Measurements from ENCODE around the gene TIPARP.
A peak's percentile ranks its signal among the peaks of the same experiment; 100 is the strongest.

The TIPARP gene

GRCh38 chr3:156674046-156674910 lies at the start of gene TIPARP:
TIPARP (plus strand) TSS chr3:156674590; CDS start chr3:156677698, 3,108 bp downstream.
- DNase-seq (peak; percentile 99), ATAC-seq (peak; percentile 86)

GRCh38 chr3:156626104-156626503 lies 48.3 kb upstream of the TIPARP start:
- DNase-seq: no peak
- no peak for ATAC-seq

GRCh38 chr3:156627946-156628569 lies 46.3 kb upstream of the TIPARP start:
- no peak for DNase-seq
- no peak for ATAC-seq

- DNase-seq: no peak
- no peak for ATAC-seq
Observed at GRCh38 chr3:156628836-156629618, 45.4 kb upstream of the TIPARP start.

GRCh38 chr3:156630081-156630772 lies 44.2 kb upstream of the TIPARP start:
- DNase-seq: no peak
- ATAC-seq: no peak

GRCh38 chr3:156630773-156631093 lies 43.7 kb upstream of the TIPARP start:
- DNase-seq: no peak
- ATAC-seq: no peak

- no peak for ATAC-seq
- no peak for DNase-seq
Observed at GRCh38 chr3:156631323-156631722, 43.1 kb upstream of the TIPARP start.

GRCh38 chr3:156632601-156633000 lies 41.8 kb upstream of the TIPARP start:
- ATAC-seq (no peak), DNase-seq (no peak)

- no peak for ATAC-seq
- no peak for DNase-seq
Observed at GRCh38 chr3:156633335-156633734, 41.1 kb upstream of the TIPARP start.

GRCh38 chr3:156635034-156635433 lies 39.4 kb upstream of the TIPARP start:
- no peak for DNase-seq
- ATAC-seq: no peak

GRCh38 chr3:156635973-156636372 lies 38.4 kb upstream of the TIPARP start:
- ATAC-seq (no peak), DNase-seq (no peak)

GRCh38 chr3:156637480-156638022 lies 36.8 kb upstream of the TIPARP start:
- no peak for ATAC-seq

GRCh38 chr3:156638271-156638670 lies 36.1 kb upstream of the TIPARP start:
- DNase-seq (no peak), ATAC-seq (no peak)

More at GRCh38 chr3:156637480-156638022, 36.8 kb upstream of the TIPARP start:
- DNase-seq: no peak

GRCh38 chr3:156639414-156640023 lies 34.9 kb upstream of the TIPARP start:
- no peak for DNase-seq
- ATAC-seq: no peak

- ATAC-seq: no peak
- no peak for DNase-seq
Observed at GRCh38 chr3:156641618-156641975, 32.8 kb upstream of the TIPARP start.

GRCh38 chr3:156642750-156643728 lies 31.4 kb upstream of the TIPARP start:
- peak; percentile 6 for ATAC-seq
- no peak for DNase-seq

- DNase-seq (peak; percentile 53), ATAC-seq (peak; percentile 87)
Observed at GRCh38 chr3:156643729-156644389, 30.5 kb upstream of the TIPARP start.

GRCh38 chr3:156644958-156645357 lies 29.4 kb upstream of the TIPARP start:
- ATAC-seq (no peak), DNase-seq (no peak)

- DNase-seq (no peak), ATAC-seq (no peak)
Observed at GRCh38 chr3:156646958-156647357, 27.4 kb upstream of the TIPARP start.

- DNase-seq (no peak), ATAC-seq (no peak)
Observed at GRCh38 chr3:156648086-156648485, 26.3 kb upstream of the TIPARP start.

Measured in stimulated activated naive CD8-positive, alpha-beta T cell treated with anti-CD3 and anti-CD28 coated beads, Interleukin-15, Interleukin-2, amounts not matched to agents 100 U/mL and 50 U/mL, for 24 hours (primary cell).